Suppressor macrophage (primary cell): Measurements from ENCODE around the gene INPPL1.
A peak's percentile ranks its signal among the peaks of the same experiment; 100 is the strongest.

Source experiments
- DNase-seq, 4 experiments: peaks; one replicate each; pipeline ENCODE4 v3.0.0-alpha.2; 2020 to 2022

The INPPL1 gene

GRCh38 chr11:72233056-72233772 lies 8.6 kb downstream of the INPPL1 start:
- DNase-seq: no peak

- no peak for DNase-seq
These were observed 9.4 kb downstream of the INPPL1 start for GRCh38 chr11:72233773-72234513.

GRCh38 chr11:72234514-72234830 lies 9.9 kb downstream of the INPPL1 start:
- DNase-seq: peak in 1 of 4 experiments; percentile 33

GRCh38 chr11:72234920-72235319 lies 10.4 kb downstream of the INPPL1 start:
- DNase-seq: peak in 3 of 4 experiments; percentile 29 to 44 (median 38)

GRCh38 chr11:72235351-72236057 lies 10.9 kb downstream of the INPPL1 start:
- DNase-seq: no peak

GRCh38 chr11:72236083-72236697 lies 11.6 kb downstream of the INPPL1 start:
- no peak for DNase-seq

GRCh38 chr11:72236774-72237111 lies 12.2 kb downstream of the INPPL1 start:
- DNase-seq: no peak

GRCh38 chr11:72237112-72237931 lies 12.8 kb downstream of the INPPL1 start:
- no peak for DNase-seq

GRCh38 chr11:72238040-72238450 lies 13.5 kb downstream of the INPPL1 start:
- peak; percentile 69 to 79 (median 74) for DNase-seq

GRCh38 chr11:72238492-72239312 lies 14.1 kb downstream of the INPPL1 start:
- DNase-seq: no peak

GRCh38 chr11:72239313-72239848 lies 14.8 kb downstream of the INPPL1 start:
- peak; percentile 16 to 67 (median 51) for DNase-seq

- peak; percentile 49 to 80 (median 64) for DNase-seq
These were observed 15.4 kb downstream of the INPPL1 start for GRCh38 chr11:72239849-72240460.

GRCh38 chr11:72240461-72241290 lies 16.1 kb downstream of the INPPL1 start:
- DNase-seq: no peak

- DNase-seq: no peak
These were observed 16.8 kb downstream of the INPPL1 start for GRCh38 chr11:72241291-72241781.

- DNase-seq: no peak
These were observed 17.6 kb downstream of the INPPL1 start for GRCh38 chr11:72242141-72242540.

- no peak for DNase-seq
These were observed 18.8 kb downstream of the INPPL1 start for GRCh38 chr11:72243173-72244059.

- DNase-seq: no peak
These were observed 19.4 kb downstream of the INPPL1 start, which contains the start of gene PHOX2A for GRCh38 chr11:72244060-72244360. Gene PHOX2A, minus strand, starts transcription at chr11:72244176. Its CDS starts 172 bp downstream, at chr11:72244004.
